Liver (tissue), 3 donors: Measurements from ENCODE around the gene MYO18A.

ENCODE experiments used
- EGR1 ChIP-seq, 2 donors: IDR thresholded peaks; 2 replicates each; pipeline ENCODE4 v1.6.1; 2016 to 2018; ENCODE audit warnings: antibody characterized with exemption in 2 of 2, low read depth in 2 of 2
- FOXA1 ChIP-seq: IDR thresholded peaks from 2 replicates; pipeline ENCODE4 v1.6.1; 2016; ENCODE audit warnings: antibody characterized with exemption
- GABPA ChIP-seq, 2 donors: IDR thresholded peaks in 1 of 2; conservative IDR thresholded peaks in 1 of 2; 2 replicates each; pipeline ENCODE4 v1.6.1; 2016; ENCODE audit warnings: antibody characterized with exemption in 2 of 2, mild to moderate bottlenecking in 1 of 2, moderate library complexity in 1 of 2
- JUND ChIP-seq, 2 donors: IDR thresholded peaks; 2 replicates each; pipeline ENCODE4 v1.6.1; 2016; ENCODE audit warnings: antibody characterized with exemption in 2 of 2
- NR2F2 ChIP-seq: IDR thresholded peaks from 2 replicates; pipeline ENCODE4 v1.6.1; 2016; ENCODE audit warnings: antibody characterized with exemption
- RAD21 ChIP-seq, 2 donors: IDR thresholded peaks; 2 replicates each; pipeline ENCODE4 v1.6.1; 2016; ENCODE audit warnings: antibody characterized with exemption in 2 of 2, mild to moderate bottlenecking in 2 of 2
- RXRA ChIP-seq, 2 donors: IDR thresholded peaks; 2 replicates each; pipeline ENCODE4 v1.6.1; 2017 to 2018; ENCODE audit warnings: antibody characterized with exemption in 2 of 2, mild to moderate bottlenecking in 1 of 2
- TF ChIP-seq, protein P1 (sequence below): fragments of 150-350 bp; IDR thresholded peaks from 2 replicates; pipeline ENCODE4 v1.5.1; 2017; ENCODE audit warnings: improper control_type of control experiment, low read depth, low read length; ENCODE audit not compliant: missing input control
- TF ChIP-seq, protein P2 (sequence below): IDR thresholded peaks from 2 replicates; pipeline ENCODE4 v1.6.1; 2016; ENCODE audit warnings: antibody characterized with exemption
- TF ChIP-seq, protein P3 (sequence below): IDR thresholded peaks from 2 replicates; pipeline ENCODE4 v1.6.1; 2016; ENCODE audit warnings: antibody characterized with exemption
- TF ChIP-seq, protein P4 (sequence below): IDR thresholded peaks from 2 replicates; pipeline ENCODE4 v1.6.1; 2016; ENCODE audit warnings: antibody characterized with exemption, mild to moderate bottlenecking
- donor health status: healthy.
- donor health status: healthy.

DNA sequence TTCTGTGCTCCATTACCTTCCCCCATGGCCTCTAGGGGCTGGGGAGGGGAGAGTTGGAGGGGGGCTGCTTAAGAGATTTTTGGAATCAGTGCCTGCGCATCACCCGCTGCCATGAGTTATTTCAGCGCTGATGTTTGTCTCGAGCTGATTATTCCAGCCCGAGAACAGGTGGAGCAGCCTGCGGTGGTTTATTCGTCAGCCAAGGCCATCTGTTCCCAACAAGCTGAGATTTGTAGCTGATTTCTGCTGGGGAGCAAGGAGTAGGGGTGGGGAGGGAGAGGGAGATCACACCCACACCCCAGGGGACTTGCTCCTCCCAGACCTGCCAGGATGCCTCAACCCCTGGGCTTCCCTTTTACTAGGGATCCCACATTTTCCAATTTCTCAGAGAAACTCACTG lies 114.2 kb downstream of the MYO18A start:
- TF ChIP-seq, protein P1, sequence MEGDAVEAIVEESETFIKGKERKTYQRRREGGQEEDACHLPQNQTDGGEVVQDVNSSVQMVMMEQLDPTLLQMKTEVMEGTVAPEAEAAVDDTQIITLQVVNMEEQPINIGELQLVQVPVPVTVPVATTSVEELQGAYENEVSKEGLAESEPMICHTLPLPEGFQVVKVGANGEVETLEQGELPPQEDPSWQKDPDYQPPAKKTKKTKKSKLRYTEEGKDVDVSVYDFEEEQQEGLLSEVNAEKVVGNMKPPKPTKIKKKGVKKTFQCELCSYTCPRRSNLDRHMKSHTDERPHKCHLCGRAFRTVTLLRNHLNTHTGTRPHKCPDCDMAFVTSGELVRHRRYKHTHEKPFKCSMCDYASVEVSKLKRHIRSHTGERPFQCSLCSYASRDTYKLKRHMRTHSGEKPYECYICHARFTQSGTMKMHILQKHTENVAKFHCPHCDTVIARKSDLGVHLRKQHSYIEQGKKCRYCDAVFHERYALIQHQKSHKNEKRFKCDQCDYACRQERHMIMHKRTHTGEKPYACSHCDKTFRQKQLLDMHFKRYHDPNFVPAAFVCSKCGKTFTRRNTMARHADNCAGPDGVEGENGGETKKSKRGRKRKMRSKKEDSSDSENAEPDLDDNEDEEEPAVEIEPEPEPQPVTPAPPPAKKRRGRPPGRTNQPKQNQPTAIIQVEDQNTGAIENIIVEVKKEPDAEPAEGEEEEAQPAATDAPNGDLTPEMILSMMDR, result no peak
- TF ChIP-seq RAD21 (IDR thresholded peaks at IDR 0.05) (no peak), RXRA (IDR thresholded peaks at IDR 0.05) (no peak), NR2F2 (no peak), GABPA (IDR thresholded peaks at IDR 0.05 in 1 of 2, conservative IDR thresholded peaks at IDR 0.05 in 1 of 2) (no peak), EGR1 (IDR thresholded peaks at IDR 0.05; ENCODE audit: low read depth in 2 of 2) (no peak), JUND (IDR thresholded peaks at IDR 0.05) (no peak), FOXA1 (no peak)
- TF ChIP-seq, protein P2, sequence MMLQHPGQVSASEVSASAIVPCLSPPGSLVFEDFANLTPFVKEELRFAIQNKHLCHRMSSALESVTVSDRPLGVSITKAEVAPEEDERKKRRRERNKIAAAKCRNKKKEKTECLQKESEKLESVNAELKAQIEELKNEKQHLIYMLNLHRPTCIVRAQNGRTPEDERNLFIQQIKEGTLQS, result no peak
- TF ChIP-seq, protein P3, sequence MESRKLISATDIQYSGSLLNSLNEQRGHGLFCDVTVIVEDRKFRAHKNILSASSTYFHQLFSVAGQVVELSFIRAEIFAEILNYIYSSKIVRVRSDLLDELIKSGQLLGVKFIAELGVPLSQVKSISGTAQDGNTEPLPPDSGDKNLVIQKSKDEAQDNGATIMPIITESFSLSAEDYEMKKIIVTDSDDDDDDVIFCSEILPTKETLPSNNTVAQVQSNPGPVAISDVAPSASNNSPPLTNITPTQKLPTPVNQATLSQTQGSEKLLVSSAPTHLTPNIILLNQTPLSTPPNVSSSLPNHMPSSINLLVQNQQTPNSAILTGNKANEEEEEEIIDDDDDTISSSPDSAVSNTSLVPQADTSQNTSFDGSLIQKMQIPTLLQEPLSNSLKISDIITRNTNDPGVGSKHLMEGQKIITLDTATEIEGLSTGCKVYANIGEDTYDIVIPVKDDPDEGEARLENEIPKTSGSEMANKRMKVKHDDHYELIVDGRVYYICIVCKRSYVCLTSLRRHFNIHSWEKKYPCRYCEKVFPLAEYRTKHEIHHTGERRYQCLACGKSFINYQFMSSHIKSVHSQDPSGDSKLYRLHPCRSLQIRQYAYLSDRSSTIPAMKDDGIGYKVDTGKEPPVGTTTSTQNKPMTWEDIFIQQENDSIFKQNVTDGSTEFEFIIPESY, result no peak
- TF ChIP-seq, protein P4, sequence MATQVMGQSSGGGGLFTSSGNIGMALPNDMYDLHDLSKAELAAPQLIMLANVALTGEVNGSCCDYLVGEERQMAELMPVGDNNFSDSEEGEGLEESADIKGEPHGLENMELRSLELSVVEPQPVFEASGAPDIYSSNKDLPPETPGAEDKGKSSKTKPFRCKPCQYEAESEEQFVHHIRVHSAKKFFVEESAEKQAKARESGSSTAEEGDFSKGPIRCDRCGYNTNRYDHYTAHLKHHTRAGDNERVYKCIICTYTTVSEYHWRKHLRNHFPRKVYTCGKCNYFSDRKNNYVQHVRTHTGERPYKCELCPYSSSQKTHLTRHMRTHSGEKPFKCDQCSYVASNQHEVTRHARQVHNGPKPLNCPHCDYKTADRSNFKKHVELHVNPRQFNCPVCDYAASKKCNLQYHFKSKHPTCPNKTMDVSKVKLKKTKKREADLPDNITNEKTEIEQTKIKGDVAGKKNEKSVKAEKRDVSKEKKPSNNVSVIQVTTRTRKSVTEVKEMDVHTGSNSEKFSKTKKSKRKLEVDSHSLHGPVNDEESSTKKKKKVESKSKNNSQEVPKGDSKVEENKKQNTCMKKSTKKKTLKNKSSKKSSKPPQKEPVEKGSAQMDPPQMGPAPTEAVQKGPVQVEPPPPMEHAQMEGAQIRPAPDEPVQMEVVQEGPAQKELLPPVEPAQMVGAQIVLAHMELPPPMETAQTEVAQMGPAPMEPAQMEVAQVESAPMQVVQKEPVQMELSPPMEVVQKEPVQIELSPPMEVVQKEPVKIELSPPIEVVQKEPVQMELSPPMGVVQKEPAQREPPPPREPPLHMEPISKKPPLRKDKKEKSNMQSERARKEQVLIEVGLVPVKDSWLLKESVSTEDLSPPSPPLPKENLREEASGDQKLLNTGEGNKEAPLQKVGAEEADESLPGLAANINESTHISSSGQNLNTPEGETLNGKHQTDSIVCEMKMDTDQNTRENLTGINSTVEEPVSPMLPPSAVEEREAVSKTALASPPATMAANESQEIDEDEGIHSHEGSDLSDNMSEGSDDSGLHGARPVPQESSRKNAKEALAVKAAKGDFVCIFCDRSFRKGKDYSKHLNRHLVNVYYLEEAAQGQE, result no peak
